Measurements from ENCODE around the gene CFAP20. TPM values are rescaled to one million over a fixed set of nuclear protein-coding genes. Genes with fewer than 3 reads are reported as not detected.
A peak's percentile ranks its signal among the peaks of the same experiment; 100 is the strongest.

The CFAP20 gene
- total RNA-seq, 2 experiments from 2014 or later: 40.7 to 46.7 TPM

- ChIA-PET CTCF (interaction anchor here (0.7 to 1.3 kb wide), 2 partner anchors 20 to 1394 kb away, joined by 3 to 5 read pairs; no protein-coding TSS in a partner anchor), POLR2A (no interaction called here)
- Mint-ChIP-seq H3K9me3 (no peaks in the 10 kb centered on the region), H3K27ac (no peak overlapping the region), H3K4me3 (no peak overlapping the region), H3K36me3 (ENCODE audit: low read depth) (no peaks in the 10 kb centered on the region), H3K27me3 (no peaks in the 10 kb centered on the region), H3K4me1 (no peaks in the 10 kb centered on the region)
- DNase-seq: no peak
Observed at GRCh38 chr16:58148099-58148498, 18.9 kb upstream of the CFAP20 start.

DNA sequence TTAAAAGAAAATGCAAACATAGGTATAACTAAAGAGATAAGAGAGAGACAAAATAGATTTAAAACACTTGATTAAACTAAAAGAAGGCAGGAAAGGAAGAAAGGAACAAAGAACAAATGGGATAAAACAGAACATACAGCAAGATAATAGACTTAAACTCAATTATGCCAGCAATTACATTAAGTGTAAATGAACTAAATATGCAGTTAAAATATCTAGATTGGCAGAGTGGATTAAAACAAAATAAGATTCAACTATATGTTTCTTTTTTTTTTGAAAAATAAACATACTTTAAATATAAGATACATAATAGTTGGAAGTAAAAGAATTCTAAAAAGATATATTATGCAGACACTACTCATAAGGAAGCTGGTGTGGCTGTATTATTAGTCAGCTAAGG lies 9.7 kb upstream of the CFAP20 start:
- Mint-ChIP-seq H3K27ac (no peak overlapping the region), H3K4me3 (no peak overlapping the region), H3K9me3 (peaks cover 12% of the 10 kb centered on the region), H3K4me1 (no peaks in the 10 kb centered on the region), H3K36me3 (ENCODE audit: low read depth) (peaks cover 10% of the 10 kb centered on the region), H3K27me3 (no peaks in the 10 kb centered on the region)
- ChIA-PET POLR2A (no interaction called here), CTCF (no interaction called here)
- no peak for DNase-seq

GRCh38 chr16:58137581-58137980 lies 8.4 kb upstream of the CFAP20 start:
- Mint-ChIP-seq H3K27ac (no peak overlapping the region), H3K27me3 (no peaks in the 10 kb centered on the region), H3K4me1 (no peaks in the 10 kb centered on the region), H3K4me3 (no peak overlapping the region), H3K9me3 (peaks cover 12% of the 10 kb centered on the region), H3K36me3 (ENCODE audit: low read depth) (peaks cover 10% of the 10 kb centered on the region)
- ChIA-PET CTCF (interaction anchor here (1.1 to 1.3 kb wide), 3 partner anchors 8 to 11 kb away, joined by 3 to 5 read pairs (median 3); partner anchors contain the start of gene CFAP20), POLR2A (interaction anchor here (0.7 kb wide), 1 partner anchor 8 kb away, joined by 3 read pairs; the partner anchor contains the start of gene CFAP20)
- DNase-seq: no peak

GRCh38 chr16:58128711-58129096 lies 477 bp downstream of the CFAP20 start:
- H3K4me1 Mint-ChIP-seq: peaks cover 47% of the 10 kb centered on the region
- peaks cover 8% of the 10 kb centered on the region for H3K36me3 Mint-ChIP-seq (ENCODE audit: low read depth)
- H3K9me3 Mint-ChIP-seq: no peaks in the 10 kb centered on the region
- H3K27ac Mint-ChIP-seq: peak overlapping the region; percentile 84
- no peaks in the 10 kb centered on the region for H3K27me3 Mint-ChIP-seq
- ChIA-PET POLR2A (interaction anchor here (0.6 to 1.0 kb wide), 3 partner anchors 9 to 943 kb away, joined by 3 read pairs; partner anchors contain the start of gene PSME3IP1), CTCF (interaction anchor here (0.6 to 1.9 kb wide), 4 partner anchors 10 to 498 kb away, joined by 3 to 5 read pairs (median 4); no protein-coding TSS in a partner anchor)
- peak overlapping the region; percentile 80 for H3K4me3 Mint-ChIP-seq
- DNase-seq: peak; percentile 28

DNA sequence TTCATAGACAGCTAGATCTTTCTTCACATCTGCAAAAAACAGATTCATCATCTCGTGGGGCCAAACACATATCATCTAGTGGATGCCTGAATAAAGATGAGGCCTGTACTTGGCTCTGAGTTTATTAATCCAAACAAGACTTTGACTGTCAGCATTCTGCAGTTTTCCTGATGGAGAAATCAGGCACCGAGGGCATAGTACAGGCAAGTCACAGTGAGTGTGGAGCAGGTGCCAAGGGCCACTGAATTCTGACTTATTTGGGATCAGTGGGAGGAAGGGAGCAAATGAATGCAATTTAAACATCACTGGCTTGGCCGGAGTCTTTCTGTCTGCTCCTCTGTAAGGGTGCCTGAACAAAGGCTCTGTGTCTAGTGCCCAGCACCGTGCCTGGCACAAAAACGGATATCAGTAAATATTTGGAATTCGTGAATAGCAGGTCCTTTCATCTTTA lies 975 bp downstream of the CFAP20 start:
- no peak for DNase-seq
- H3K36me3 Mint-ChIP-seq (ENCODE audit: low read depth): peaks cover 10% of the 10 kb centered on the region
- POLR2A ChIA-PET: interaction anchor here (0.6 kb wide), 1 partner anchor 943 kb away, joined by 3 read pairs; the partner anchor contains the start of gene PSME3IP1
- H3K4me3 Mint-ChIP-seq: peak overlapping the region; percentile 80
- H3K27me3 Mint-ChIP-seq: no peaks in the 10 kb centered on the region
- no peaks in the 10 kb centered on the region for H3K9me3 Mint-ChIP-seq
- peaks cover 49% of the 10 kb centered on the region for H3K4me1 Mint-ChIP-seq
- H3K27ac Mint-ChIP-seq: peak overlapping the region; percentile 84
- CTCF ChIA-PET: interaction anchor here (1.0 to 2.3 kb wide), 8 partner anchors 9 to 31 kb away, joined by 3 to 6 read pairs (median 5); no protein-coding TSS in a partner anchor

- peak overlapping the region; percentile 84 for H3K27ac Mint-ChIP-seq
- H3K4me3 Mint-ChIP-seq: peak overlapping the region; percentile 80
- H3K27me3 Mint-ChIP-seq: no peaks in the 10 kb centered on the region
- peaks cover 10% of the 10 kb centered on the region for H3K36me3 Mint-ChIP-seq (ENCODE audit: low read depth)
- CTCF ChIA-PET: interaction anchor here (1.0 to 2.3 kb wide), 7 partner anchors 9 to 29 kb away, joined by 3 to 7 read pairs (median 5); no protein-coding TSS in a partner anchor
- no peak for DNase-seq
- H3K4me1 Mint-ChIP-seq: peaks cover 50% of the 10 kb centered on the region
- no peaks in the 10 kb centered on the region for H3K9me3 Mint-ChIP-seq
- POLR2A ChIA-PET: no interaction called here
Observed at GRCh38 chr16:58127634-58128033, 1.5 kb downstream of the CFAP20 start.

DNA sequence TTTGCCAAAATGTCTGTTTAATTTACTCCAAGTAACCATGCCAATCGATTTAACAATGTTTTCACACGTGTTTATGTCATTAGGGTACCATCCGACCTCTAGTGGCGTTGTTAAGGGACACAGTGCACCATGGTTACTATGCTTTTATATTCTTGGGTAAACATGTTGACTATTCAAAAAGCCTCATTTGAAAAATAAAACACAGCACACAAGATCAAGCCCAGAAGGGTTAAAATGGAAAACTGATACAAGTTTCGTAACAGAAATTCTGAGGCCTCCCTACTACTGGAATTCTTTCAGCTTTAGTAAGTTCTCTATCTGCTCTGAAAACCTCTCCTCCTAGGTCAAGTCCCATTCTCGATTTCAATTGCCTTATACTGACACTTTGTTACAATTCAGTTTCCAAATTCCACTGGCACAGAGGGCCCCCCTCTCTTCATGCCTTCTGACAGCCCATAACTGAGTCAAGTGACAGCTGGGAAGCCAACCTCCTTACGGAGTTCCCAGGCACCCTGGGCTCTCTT lies 2.1 kb downstream of the CFAP20 start:
- ChIA-PET POLR2A (no interaction called here), CTCF (interaction anchor here (1.0 to 2.3 kb wide), 9 partner anchors 9 to 29 kb away, joined by 3 to 7 read pairs (median 5); no protein-coding TSS in a partner anchor)
- Mint-ChIP-seq H3K9me3 (no peaks in the 10 kb centered on the region), H3K4me3 (peak overlapping the region; percentile 80), H3K27me3 (no peaks in the 10 kb centered on the region), H3K27ac (peak overlapping the region; percentile 76), H3K36me3 (ENCODE audit: low read depth) (peaks cover 10% of the 10 kb centered on the region), H3K4me1 (peaks cover 52% of the 10 kb centered on the region)
- DNase-seq: peak; percentile 64

- DNase-seq: no peak
- ChIA-PET CTCF (interaction anchor here (1.1 to 2.3 kb wide), 5 partner anchors 11 to 26 kb away, joined by 3 to 7 read pairs (median 6); no protein-coding TSS in a partner anchor), POLR2A (no interaction called here)
- Mint-ChIP-seq H3K36me3 (ENCODE audit: low read depth) (peaks cover 10% of the 10 kb centered on the region), H3K4me3 (peak overlapping the region; percentile 80), H3K27me3 (no peaks in the 10 kb centered on the region), H3K4me1 (peaks cover 58% of the 10 kb centered on the region), H3K9me3 (no peaks in the 10 kb centered on the region), H3K27ac (peak overlapping the region; percentile 76)
Observed at GRCh38 chr16:58126451-58126961, 2.7 kb downstream of the CFAP20 start.

GRCh38 chr16:58125781-58126335 lies 3.3 kb downstream of the CFAP20 start:
- H3K4me3 Mint-ChIP-seq: no peak overlapping the region

GRCh38 chr16:58125041-58125440 lies 4.1 kb downstream of the CFAP20 start:
- CTCF ChIA-PET: no interaction called here
- no peak overlapping the region for H3K27ac Mint-ChIP-seq
- POLR2A ChIA-PET: no interaction called here
- H3K4me1 Mint-ChIP-seq: peaks cover 65% of the 10 kb centered on the region
- no peak for DNase-seq
- no peaks in the 10 kb centered on the region for H3K27me3 Mint-ChIP-seq
- no peaks in the 10 kb centered on the region for H3K9me3 Mint-ChIP-seq
- H3K36me3 Mint-ChIP-seq (ENCODE audit: low read depth): peaks cover 10% of the 10 kb centered on the region
- H3K4me3 Mint-ChIP-seq: no peak overlapping the region

More at GRCh38 chr16:58125781-58126335, 3.3 kb downstream of the CFAP20 start:
- ChIA-PET CTCF (interaction anchor here (1.1 to 2.2 kb wide), 3 partner anchors 10 to 17 kb away, joined by 3 to 7 read pairs (median 4); no protein-coding TSS in a partner anchor), POLR2A (no interaction called here)
- Mint-ChIP-seq H3K4me1 (peaks cover 63% of the 10 kb centered on the region), H3K9me3 (no peaks in the 10 kb centered on the region), H3K27me3 (no peaks in the 10 kb centered on the region), H3K36me3 (ENCODE audit: low read depth) (peaks cover 10% of the 10 kb centered on the region), H3K27ac (no peak overlapping the region)
- DNase-seq: no peak

GRCh38 chr16:58124601-58124915 lies 4.6 kb downstream of the CFAP20 start:
- Mint-ChIP-seq H3K27me3 (no peaks in the 10 kb centered on the region), H3K9me3 (no peaks in the 10 kb centered on the region), H3K36me3 (ENCODE audit: low read depth) (peaks cover 9% of the 10 kb centered on the region), H3K4me1 (peaks cover 62% of the 10 kb centered on the region), H3K4me3 (no peak overlapping the region), H3K27ac (no peak overlapping the region)
- DNase-seq: no peak
- ChIA-PET CTCF (no interaction called here), POLR2A (no interaction called here)

- no peaks in the 10 kb centered on the region for H3K9me3 Mint-ChIP-seq
- H3K27me3 Mint-ChIP-seq: no peaks in the 10 kb centered on the region
- H3K27ac Mint-ChIP-seq: no peak overlapping the region
- CTCF ChIA-PET: interaction anchor here (1.4 to 2.3 kb wide), 2 partner anchors 15 to 22 kb away, joined by 3 to 8 read pairs; no protein-coding TSS in a partner anchor
- H3K36me3 Mint-ChIP-seq (ENCODE audit: low read depth): peaks cover 6% of the 10 kb centered on the region
- DNase-seq: no peak
- peaks cover 59% of the 10 kb centered on the region for H3K4me1 Mint-ChIP-seq
- POLR2A ChIA-PET: interaction anchor here (0.6 to 0.7 kb wide), 2 partner anchors 17 to 1843 kb away, joined by 3 to 5 read pairs; no protein-coding TSS in a partner anchor
- H3K4me3 Mint-ChIP-seq: no peak overlapping the region
Observed at GRCh38 chr16:58123896-58124600, 5.1 kb downstream of the CFAP20 start.
